Panc1 (cell line): Measurements from ENCODE around the gene RHOU. TPM values are rescaled to one million over a fixed set of nuclear protein-coding genes. Genes with fewer than 3 reads are reported as not detected.

Experiments
- ATAC-seq: fragments of 200-7000 bp; cut with Tn5 transposase; 2 replicates; pipeline ENCODE4 v1.9.1; 2020; ENCODE audit warnings: mild to moderate bottlenecking, moderate library complexity
- BruUV-seq: library from RNA; stranded (reverse); fragments of 400-500 nt; replicated peaks from 2 replicates; lab custom pipeline; 2021; lab: Mats Ljungman, UMichigan
- CTCF ChIA-PET: fragments of 300-600 bp; sonication (Branson Sonifier 250); formaldehyde crosslinking; loops from one replicate; lab custom pipeline; 2022; ENCODE audit warnings: antibody characterized with exemption; lab: Charles Lee
- POLR2A ChIA-PET: fragments of 300-600 bp; sonication (Branson Sonifier 250); formaldehyde crosslinking; loops from one replicate; lab custom pipeline; 2022; ENCODE audit warnings: antibody characterized with exemption; lab: Charles Lee
- DNase-seq: peaks from one replicate; pipeline ENCODE4 v3.0.0-alpha.2; 2010; ENCODE audit warnings: low read depth, low spot score
- H3K27ac ChIP-seq: 2 replicates; pipeline ENCODE4 v1.5.1; 2011; ENCODE audit warnings: mild to moderate bottlenecking, low read length, inconsistent platforms
- H3K27me3 ChIP-seq: fragments of 200-500 bp; sonication (Bioruptor generic); 2 replicates; pipeline ENCODE4 v1.6.0; 2014; ENCODE audit warnings: low read length, inconsistent platforms; ENCODE audit not compliant: control insufficient read depth, insufficient read depth
- H3K36me3 ChIP-seq: fragments of 200-500 bp; sonication (Bioruptor generic); 2 replicates; pipeline ENCODE4 v1.5.1; 2014; ENCODE audit warnings: inconsistent platforms, mild to moderate bottlenecking, low read length, moderate library complexity; ENCODE audit not compliant: control insufficient read depth, insufficient read depth
- H3K4me1 ChIP-seq: 2 replicates; pipeline ENCODE4 v1.5.1; 2011; ENCODE audit warnings: inconsistent platforms, mild to moderate bottlenecking, low read length, moderate library complexity; ENCODE audit not compliant: control insufficient read depth, insufficient read depth
- H3K4me3 ChIP-seq, 2 experiments: 2 replicates each; pipeline ENCODE4 v1.5.1; 2011 to 2012; ENCODE audit warnings: low read depth in 2 of 2, low read length in 2 of 2, mild to moderate bottlenecking in 2 of 2, inconsistent platforms in 1 of 2, moderate library complexity in 1 of 2
- H3K9me3 ChIP-seq: fragments of 200-500 bp; sonication (Bioruptor generic); 2 replicates; pipeline ENCODE4 v1.5.1; 2014; ENCODE audit warnings: low read depth, mild to moderate bottlenecking, inconsistent platforms, low read length, moderate library complexity; ENCODE audit not compliant: control insufficient read depth, insufficient read depth
- CTCF ChIP-seq: fragments of 450-650 bp; IDR thresholded peaks from 2 replicates; pipeline ENCODE4 v1.5.1; 2017; ENCODE audit warnings: mild to moderate bottlenecking
- POLR2AphosphoS5 ChIP-seq: IDR thresholded peaks from 2 replicates; pipeline ENCODE4 v1.6.1; 2012; ENCODE audit warnings: mild to moderate bottlenecking, low read depth, low read length, moderate library complexity
- REST ChIP-seq, 2 experiments: IDR thresholded peaks; 2 replicates each; pipeline ENCODE4 v1.6.1; 2011 to 2012; ENCODE audit warnings: low read depth in 2 of 2, control low read depth in 1 of 2, low read length in 1 of 2, mild to moderate bottlenecking in 1 of 2, moderate library complexity in 1 of 2; ENCODE audit not compliant: insufficient read depth in 1 of 2
- SIN3A ChIP-seq: IDR thresholded peaks from 2 replicates; pipeline ENCODE4 v1.6.1; 2012; ENCODE audit warnings: low read depth, mild to moderate bottlenecking, low read length, moderate library complexity, borderline replicate concordance; ENCODE audit not compliant: insufficient read depth
- TCF7L2 ChIP-seq: IDR thresholded peaks from 2 replicates; pipeline ENCODE4 v1.6.1; 2011; ENCODE audit warnings: mild to moderate bottlenecking, low read depth, low read length, inconsistent platforms
- in situ Hi-C: cut with HindIII; loops from 2 replicates; pipeline ENCODE4 v1.10.0; 2016; ENCODE audit warnings: low sequenced_read_pairs, low pct_unique_long_range_greater_than_20kb
- intact Hi-C: fragments of 100-400 bp; cut with micrococcal nuclease; formaldehyde crosslinking; loops from one replicate; pipeline ENCODE4 v1.10.0; 2022; ENCODE audit not compliant: unreplicated experiment
- total RNA-seq: library from RNA; stranded (reverse); gene quantifications from one replicate; pipeline ENCODE4 v1.2.1, GENCODE V29; 2021; ENCODE audit not compliant: unreplicated experiment

The RHOU gene
- total RNA-seq, 1 experiment from 2014 or later, result 9.2 TPM

GRCh38 chr1:228791791-228792190 lies 56.5 kb downstream of the RHOU start:
- H3K36me3 ChIP-seq, result no peaks in the 10 kb centered on the region
- CTCF ChIA-PET, result no interaction called here
- POLR2A ChIA-PET, result no interaction called here
- BruUV-seq, result no TSS peak
- DNase-seq (no peak), ATAC-seq (no peak)
- H3K4me1 ChIP-seq, result no peaks in the 10 kb centered on the region
- intact Hi-C loops (no loop called here), in situ Hi-C loops (no loop called here)
- H3K4me3 ChIP-seq, result no peak overlapping the region
- no peaks in the 10 kb centered on the region for H3K9me3 ChIP-seq
- H3K27me3 ChIP-seq, result 0 out of 2 replicates have a peak, but pooled peaks cover 4% of the 10 kb centered on the region
- no peak for TF ChIP-seq SIN3A
- no peak for TF ChIP-seq TCF7L2
- TF ChIP-seq CTCF, result no peak
- no peak for TF ChIP-seq POLR2AphosphoS5
- no peak for TF ChIP-seq REST (IDR thresholded peaks at IDR 0.05; ENCODE audit: insufficient read depth in 1 of 2, low read depth in 2 of 2, low read length in 1 of 2)
- no peak overlapping the region for H3K27ac ChIP-seq

DNA sequence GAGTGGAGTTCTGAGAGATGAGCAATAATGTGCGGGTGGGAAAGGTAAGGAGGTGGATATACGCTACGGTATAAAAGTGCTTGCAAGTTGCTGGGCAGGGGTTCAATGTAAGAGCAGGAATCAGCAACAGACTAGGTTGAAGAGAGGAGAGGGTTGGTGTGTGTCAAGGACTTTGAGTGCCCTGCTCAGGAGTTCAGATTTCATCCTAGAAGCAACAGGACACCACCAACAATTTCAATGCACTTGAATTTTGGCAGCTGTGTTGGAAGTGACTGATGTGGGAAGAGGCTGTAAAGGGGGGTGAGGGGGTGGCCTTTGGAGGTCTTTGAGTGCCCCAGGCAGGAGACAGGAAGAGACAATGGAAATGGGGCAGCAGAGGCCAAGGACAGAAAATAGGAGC lies 57.3 kb downstream of the RHOU start:
- no peak for DNase-seq
- Histone ChIP-seq H3K36me3 (no peaks in the 10 kb centered on the region), H3K27ac (no peak overlapping the region), H3K9me3 (no peaks in the 10 kb centered on the region), H3K27me3 (0 out of 2 replicates have a peak, but pooled peaks cover 4% of the 10 kb centered on the region), H3K4me3 (no peak overlapping the region), H3K4me1 (no peaks in the 10 kb centered on the region)
- BruUV-seq, result no TSS peak
- in situ Hi-C loops (no loop called here), intact Hi-C loops (no loop called here)
- ATAC-seq, result no peak
- TF ChIP-seq TCF7L2, result no peak
- TF ChIP-seq POLR2AphosphoS5, result no peak
- no peak for TF ChIP-seq SIN3A
- no peak for TF ChIP-seq REST (IDR thresholded peaks at IDR 0.05; ENCODE audit: insufficient read depth in 1 of 2, low read depth in 2 of 2, low read length in 1 of 2)
- no peak for TF ChIP-seq CTCF
- ChIA-PET POLR2A (no interaction called here), CTCF (no interaction called here)
